VCaP (cell line): ENCODE results near the gene SMKR1.
"Not testable (repeated sequence)": the region's sequence is repeated elsewhere in the genome, so short reads cannot be mapped to it uniquely, and the experiment has no call there.

Experiments used
- H3K27ac ChIP-seq: fragments of 450-650 bp; 2 replicates; pipeline ENCODE4 v1.5.1; 2017
- CTCF ChIP-seq: fragments of 450-650 bp; conservative IDR thresholded peaks from 2 replicates; pipeline ENCODE4 v1.5.1; 2017; ENCODE audit warnings: mild to moderate bottlenecking, moderate library complexity

SMKR1 gene

GRCh38 chr7:129470411-129470810 lies 31.9 kb upstream of the SMKR1 start:
- no peak for TF ChIP-seq CTCF
- no peak overlapping the region for H3K27ac ChIP-seq

DNA sequence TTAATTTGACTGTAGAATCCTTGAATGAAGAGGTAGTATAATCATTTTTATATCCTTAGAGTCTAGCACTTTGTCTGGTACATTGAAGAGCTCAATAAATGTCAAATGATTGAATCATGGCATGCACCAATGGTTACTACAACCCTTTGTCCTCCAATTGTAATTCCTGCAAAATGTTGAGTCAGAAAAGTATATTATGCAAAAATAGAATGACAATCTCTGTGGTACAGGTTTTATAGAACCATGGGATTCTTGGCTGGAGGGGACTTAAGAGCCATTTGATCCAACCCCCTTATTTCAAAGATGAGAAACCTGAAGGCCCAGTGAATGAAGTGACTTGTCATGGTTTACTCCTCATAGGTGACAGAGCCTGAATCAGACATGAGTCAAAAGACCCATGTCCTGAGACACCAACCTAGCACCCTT lies 30.9 kb upstream of the SMKR1 start:
- no peak for TF ChIP-seq CTCF
- H3K27ac ChIP-seq, result no peak overlapping the region

DNA sequence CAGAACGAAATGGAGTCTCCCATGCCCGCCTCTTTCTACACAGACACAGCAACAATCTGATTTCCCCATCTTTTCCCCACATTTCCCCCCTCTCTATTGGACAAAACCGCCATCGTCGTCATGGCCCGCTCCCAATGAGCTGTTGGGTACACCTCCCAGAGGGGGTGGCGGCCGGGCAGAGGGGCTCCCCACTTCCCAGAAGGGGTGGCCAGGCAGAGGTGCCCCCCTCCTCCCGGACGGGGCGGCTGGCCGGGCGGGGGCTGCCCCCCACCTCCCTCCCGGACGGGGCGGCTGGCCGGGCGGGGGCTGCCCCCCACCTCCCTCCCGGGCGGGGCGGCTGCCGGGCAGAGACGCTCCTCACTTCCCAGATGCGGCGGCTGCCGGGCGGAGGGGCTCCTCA lies 26.4 kb upstream of the SMKR1 start:
- not testable (repeated sequence) for H3K27ac ChIP-seq

- H3K27ac ChIP-seq, result not testable (repeated sequence)
Observed at GRCh38 chr7:129476398-129476797, 25.9 kb upstream of the SMKR1 start.

GRCh38 chr7:129479831-129480230 lies 22.5 kb upstream of the SMKR1 start:
- H3K27ac ChIP-seq, result no peak overlapping the region
- no peak for TF ChIP-seq CTCF

- H3K27ac ChIP-seq, result no peak overlapping the region
- TF ChIP-seq CTCF, result no peak
Observed at GRCh38 chr7:129480674-129481363, 21.5 kb upstream of the SMKR1 start.

- not testable (repeated sequence) for H3K27ac ChIP-seq
Observed at GRCh38 chr7:129481376-129481775, 21.0 kb upstream of the SMKR1 start.

DNA sequence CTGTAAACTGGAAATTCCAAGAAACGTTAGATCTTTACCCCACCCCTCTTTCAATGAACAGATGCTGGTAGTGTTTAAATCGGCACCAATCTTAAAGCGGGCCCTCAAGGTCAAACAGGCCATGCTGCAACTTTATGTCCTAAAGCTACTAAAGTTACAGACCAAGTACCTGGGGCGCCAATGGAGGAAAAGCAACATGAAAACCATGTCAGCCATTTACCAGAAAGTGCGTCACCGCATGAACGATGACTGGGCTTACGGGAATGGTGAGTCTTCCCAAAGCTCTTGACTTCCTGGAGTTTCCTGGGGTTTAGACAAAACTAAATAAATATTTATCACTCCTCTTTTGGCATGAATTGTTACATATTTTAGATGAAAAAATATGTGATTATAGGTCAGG lies 19.6 kb upstream of the SMKR1 start:
- TF ChIP-seq CTCF, result no peak
- H3K27ac ChIP-seq, result no peak overlapping the region

DNA sequence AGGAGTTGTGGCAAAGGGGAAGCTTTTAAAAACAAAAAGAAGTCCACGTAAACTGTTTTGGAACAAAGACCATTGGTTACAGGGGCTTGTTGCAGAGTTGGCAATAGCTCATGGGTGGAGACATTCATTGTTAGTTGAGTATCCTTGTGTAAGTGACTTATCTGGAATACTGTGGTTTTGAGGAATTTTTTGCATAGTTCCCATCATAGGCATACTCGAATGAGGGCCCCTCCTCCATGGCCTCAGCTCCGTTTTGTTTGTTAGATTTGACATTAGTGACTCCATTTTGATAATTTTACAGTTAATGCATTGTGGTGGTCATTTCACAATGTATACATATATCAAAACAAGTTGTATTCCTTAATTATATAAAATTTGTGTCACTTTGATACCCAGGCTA lies 12.8 kb upstream of the SMKR1 start:
- no peak overlapping the region for H3K27ac ChIP-seq

More for the DNA sequence above, 12.8 kb upstream of the SMKR1 start:
- no peak for TF ChIP-seq CTCF
